ENCODE data around the gene ZFYVE16.

- TF ChIP-seq CTCF (IDR thresholded peaks at IDR 0.05): no peak
- TF ChIP-seq ZFX (IDR thresholded peaks at IDR 0.05; ENCODE audit: borderline replicate concordance): no peak
These were observed 18.3 kb upstream of the ZFYVE16 start for GRCh38 chr5:80389580-80389979.

Data from 22Rv1 (cell line).